HG03135 (cell line): ENCODE data around the gene GLIS1.

Experiments
- ATAC-seq: cut with Tn5 transposase; IDR thresholded peaks from one replicate; pipeline ENCODE4 v1.9.1; 2021; ENCODE audit warnings: mild to moderate bottlenecking, moderate library complexity; ENCODE audit not compliant: unreplicated experiment

Gene GLIS1

DNA sequence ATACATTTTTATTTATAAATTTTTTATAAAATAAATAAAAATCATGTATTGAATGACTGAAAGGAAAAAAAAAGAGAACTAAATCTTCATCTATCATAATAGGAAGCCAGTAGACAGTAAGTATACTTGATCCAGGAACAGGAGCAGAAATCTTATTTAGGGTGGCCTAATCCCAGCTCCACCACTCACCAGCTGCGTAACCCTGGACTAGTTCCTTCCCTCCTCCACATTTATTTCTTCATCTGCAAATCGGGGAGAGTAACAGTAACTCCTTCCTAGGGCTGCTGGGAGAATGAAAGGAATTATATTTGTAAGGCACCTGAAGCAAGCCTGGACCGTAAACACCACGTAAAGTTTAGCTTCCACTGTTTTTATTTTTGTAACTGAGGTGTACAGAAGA, 17.9 kb downstream of the GLIS1 start:
- no peak for ATAC-seq

GRCh38 chr1:53719469-53719868, 19.5 kb downstream of the GLIS1 start:
- no peak for ATAC-seq

- ATAC-seq: no peak
These were observed 20.5 kb downstream of the GLIS1 start for GRCh38 chr1:53718443-53718842.

DNA sequence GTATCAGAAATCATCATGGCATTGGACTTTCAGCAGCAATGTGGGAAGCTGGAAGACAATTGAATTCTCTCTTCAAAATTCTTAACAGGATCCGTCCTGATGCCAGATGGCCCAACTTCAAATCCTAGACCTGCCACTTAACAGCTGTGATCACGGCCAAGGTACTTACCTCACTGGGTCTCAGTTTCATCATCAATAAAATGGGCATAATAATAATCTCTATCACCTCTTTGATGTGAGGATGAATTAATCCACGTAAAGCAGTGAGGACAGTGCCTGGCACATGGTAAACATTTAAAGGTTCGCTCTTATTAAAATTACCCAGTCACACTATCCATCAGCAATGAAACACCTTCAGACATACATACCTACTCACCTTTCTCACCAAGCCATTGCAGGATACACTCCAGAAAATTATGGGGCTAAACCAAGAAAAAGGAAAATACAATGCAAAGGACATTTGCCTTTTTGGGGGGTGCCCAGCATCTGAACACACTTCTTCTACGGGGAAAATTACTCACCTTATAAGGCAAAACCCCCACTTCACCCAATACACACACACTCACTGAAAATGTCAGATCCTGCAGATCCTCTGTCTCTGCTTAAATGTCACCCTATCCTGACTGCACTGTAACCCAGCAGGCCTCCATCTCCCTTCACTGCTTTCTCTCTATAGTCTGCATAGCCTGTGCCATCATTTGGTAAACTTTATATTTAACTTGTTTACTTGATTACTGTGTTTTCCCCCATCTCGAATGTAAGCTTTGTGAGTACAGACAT, 21.7 kb downstream of the GLIS1 start:
- ATAC-seq: no peak

GRCh38 chr1:53716150-53716549, 22.8 kb downstream of the GLIS1 start:
- no peak for ATAC-seq

DNA sequence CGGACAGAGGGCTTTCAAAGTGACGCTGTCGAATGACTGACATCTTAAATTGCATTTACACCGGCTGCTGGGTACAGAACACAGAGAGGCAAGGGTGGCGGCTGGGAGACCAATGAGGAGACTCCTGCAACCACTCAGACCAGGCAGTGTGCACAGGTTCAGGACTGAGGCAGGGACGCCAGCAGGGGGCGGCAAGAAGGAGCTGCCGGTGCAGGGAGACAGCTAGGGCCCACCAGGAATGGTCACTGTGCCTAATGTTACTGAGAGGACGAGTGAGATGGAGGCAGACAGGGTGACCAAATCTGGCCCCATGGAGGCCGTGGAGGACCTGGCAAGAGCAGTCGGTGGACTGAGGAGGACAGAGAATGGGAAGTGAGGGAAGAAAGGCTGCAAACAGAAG, 23.5 kb downstream of the GLIS1 start:
- ATAC-seq: no peak

DNA sequence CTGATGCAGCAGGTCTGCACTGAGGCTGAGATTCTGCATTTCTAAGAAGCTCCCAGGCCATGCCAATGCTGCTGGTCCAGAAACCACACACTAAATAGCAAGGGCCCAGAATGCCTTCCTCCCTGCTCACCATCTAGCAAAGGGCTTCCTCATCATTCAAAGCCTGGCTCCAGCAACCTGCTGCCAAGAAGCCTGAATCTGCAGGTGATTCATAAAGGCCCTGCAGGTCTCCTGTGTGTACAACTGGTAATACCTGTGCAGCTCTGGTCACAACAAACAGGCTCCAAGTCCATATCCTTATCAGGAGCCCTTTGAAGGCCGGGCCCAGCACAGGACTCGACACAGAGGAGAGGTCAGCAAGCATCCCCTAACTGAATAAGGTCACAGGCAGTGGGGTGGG, 26.7 kb downstream of the GLIS1 start:
- ATAC-seq: no peak

DNA sequence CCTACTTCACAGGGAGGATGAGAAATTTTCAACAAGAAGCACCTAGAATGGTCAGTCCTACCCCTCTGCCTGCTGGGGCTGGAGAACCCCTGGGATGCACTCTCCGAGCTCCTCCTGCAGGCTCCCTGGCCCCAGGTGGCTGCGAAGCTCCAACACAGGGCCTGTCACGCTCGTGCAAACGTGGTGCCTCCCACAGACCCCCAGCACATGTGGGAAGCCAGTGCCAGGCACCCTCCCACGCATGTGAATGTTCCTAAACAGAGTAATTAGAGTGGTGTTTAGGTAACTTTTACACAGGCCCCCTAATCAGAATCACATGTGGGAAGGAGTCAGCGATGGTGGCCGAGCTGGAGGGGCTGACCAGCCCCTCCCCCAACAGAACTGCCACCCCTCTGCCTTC, 28.4 kb downstream of the GLIS1 start:
- no peak for ATAC-seq

DNA sequence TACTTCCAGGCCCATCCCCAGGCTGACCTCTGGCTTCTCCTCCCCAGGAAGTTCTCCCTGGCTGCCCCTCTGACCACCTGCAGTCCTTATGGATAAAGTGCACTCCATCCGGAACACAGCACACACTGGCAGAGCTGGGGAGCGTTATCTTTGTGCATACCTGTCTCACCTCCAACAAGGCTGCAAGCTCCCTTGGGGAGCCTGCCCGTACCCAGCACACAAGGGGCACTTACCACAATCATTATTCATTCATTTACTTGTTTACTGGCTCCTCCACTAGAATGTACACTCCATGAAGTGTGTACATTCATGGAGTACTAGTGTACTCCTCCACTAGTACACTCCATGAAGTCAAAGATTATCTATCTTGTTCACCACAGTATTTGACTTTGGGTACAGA, 30.3 kb downstream of the GLIS1 start:
- ATAC-seq: no peak

DNA sequence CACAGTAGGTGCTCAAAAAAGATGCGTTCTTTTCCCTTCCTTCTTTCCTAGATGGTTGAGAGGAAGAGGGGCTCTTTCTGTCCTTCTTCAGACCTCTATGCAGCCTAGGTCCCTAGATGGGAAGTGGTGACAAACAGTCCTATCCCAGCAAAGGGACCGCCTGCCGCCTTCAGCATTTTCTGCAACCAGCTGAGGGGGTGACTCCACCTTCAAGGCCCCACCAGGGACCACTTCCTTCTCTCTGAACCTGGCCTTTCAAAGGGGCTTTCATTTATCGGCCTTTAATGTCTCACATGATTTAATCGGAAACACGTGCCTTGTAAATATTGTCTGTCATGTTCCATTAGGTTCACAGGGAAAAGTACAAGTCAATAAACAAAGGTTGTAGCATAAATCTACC, 32.6 kb downstream of the GLIS1 start:
- no peak for ATAC-seq

GRCh38 chr1:53705446-53706096, 33.4 kb downstream of the GLIS1 start:
- ATAC-seq: no peak

- no peak for ATAC-seq
These were observed 34.0 kb downstream of the GLIS1 start for GRCh38 chr1:53704804-53705445.

GRCh38 chr1:53704304-53704703, 34.7 kb downstream of the GLIS1 start:
- ATAC-seq: no peak

DNA sequence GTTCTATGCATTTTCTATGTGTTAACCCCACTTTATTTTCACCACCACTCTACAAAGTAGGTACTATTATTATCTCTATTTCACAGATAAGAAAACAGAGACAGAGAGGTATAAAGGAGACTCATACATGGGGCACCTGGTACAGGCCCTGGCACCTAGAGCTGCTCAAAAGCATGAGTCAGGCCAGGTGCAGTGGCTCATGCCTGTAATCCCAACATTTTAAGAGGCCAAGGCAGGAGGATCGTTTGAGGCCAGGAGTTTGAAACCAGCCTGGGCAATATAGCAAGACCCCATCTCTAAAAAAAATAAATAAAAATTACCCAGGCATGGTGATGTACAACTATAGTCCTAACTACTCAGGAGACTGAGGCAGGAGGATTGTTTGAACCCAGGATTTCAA, 35.8 kb downstream of the GLIS1 start:
- ATAC-seq: no peak

DNA sequence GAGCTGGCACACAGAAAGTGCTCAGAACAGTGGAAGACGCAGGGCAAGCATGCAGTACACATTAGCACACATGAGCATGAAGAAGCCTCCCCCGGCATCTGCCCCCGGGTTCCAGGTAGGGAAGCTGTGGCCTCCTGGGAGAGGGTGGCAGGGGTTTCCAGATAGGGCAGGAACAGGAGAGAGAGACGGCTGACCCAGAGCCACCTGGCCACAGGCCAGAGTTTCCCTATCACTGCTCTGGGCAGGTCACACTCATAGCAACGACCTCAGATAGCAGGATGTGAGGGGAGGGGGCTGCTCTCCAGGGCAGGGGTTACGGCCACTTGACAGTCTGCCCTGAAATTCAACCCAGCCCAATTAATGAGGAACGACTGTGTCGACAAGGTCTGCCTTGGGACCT, 36.6 kb downstream of the GLIS1 start:
- no peak for ATAC-seq

DNA sequence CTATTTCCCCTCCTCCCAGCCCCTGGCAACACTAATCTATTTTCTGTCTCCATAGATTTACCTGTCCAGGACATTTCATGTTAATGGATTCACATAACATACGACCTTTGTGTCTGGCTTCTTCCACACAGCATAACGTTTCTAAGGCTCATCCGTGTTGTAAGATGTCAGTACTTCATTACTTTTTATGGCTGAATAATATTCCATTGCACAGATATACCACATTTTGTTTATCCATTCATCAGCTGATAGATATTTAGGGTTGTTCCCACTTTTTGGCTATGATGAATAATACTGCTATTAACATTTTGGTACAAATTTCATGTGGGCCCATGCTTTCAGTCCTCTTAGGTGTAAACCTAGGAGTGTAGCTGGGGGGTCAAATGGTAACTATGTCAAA, 38.2 kb downstream of the GLIS1 start:
- no peak for ATAC-seq

- ATAC-seq: no peak
These were observed 39.0 kb downstream of the GLIS1 start for GRCh38 chr1:53699981-53700380.

DNA sequence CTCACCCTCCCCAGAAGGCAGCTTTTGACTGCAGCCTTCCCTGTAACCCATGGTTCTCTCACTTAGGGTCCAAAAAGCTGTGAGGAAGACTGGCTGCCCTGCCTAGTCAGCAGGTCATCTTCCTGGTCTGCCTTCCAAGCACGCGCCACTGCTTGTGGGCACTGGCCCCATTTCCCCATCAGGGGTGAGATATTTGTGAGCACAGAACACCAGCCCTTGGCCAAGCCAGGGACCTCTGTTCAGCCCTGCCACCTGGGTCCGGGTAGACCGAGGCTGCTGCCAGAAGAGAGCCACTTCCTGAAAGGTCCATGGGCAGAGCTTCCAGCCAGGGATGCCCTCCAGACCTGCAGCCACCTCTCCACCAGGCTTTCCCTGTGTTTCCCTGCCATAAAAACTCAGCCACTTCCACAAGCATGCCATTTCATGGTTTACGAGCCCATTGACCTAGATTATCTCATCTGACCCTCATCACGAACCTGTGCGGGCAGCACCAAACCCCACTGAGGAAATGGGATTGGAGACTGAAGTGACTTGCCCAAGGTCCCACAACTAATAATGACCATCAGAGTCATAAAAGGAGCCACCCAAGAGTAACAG, 40.5 kb downstream of the GLIS1 start:
- ATAC-seq: no peak

DNA sequence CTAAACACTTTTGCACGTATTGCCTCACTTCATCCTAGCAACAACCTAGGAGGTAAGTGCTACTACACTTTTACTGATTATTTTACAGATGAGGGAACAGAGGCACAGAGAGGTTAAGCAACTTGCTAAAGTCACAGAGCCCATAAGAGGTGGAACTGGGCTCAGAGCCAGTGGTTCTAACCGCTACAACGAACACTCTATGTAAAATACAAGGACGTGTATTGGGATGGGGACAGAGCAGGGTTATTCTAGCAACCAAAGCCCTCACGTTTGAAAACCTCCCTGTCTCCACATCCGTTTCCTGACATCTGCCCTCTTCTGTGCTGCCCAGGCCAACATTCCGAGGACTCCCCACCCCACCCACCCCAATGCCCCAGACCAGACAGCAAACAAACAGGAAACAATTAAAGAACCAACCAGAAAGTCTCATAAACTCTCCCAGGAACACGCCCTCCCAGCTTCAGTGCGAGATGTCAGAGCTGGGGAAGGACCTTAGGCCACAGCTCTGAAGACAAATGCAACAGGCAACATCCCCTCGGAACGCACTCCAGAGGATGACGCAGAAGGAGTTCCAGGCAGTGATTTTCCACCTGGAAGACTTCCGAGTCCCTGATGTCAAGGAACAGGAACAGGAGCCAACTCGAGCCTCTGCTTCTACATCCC, 41.1 kb downstream of the GLIS1 start:
- ATAC-seq: no peak

DNA sequence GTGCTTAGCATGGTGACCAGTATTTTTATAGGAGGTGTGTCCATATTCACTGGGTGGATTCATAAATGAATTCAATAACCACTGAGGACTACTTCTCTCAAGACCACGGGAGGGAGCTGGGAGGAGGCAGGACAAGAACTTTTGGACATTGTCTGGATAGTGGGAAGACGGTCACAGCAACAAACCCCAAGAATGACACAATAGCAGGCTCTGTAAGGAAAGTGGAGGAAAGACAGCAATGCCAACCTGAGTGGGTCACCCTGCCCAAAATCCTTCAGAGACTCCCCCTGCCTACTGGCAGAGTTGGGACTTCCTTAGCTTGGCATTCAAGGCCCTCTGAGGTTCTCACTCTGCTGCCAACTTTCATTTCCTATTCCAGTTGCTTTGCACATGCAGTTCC, 42.0 kb downstream of the GLIS1 start:
- ATAC-seq: no peak

- no peak for ATAC-seq
These were observed 42.4 kb downstream of the GLIS1 start for GRCh38 chr1:53696571-53696970.
